Subcutaneous abdominal adipose tissue (tissue), 5 donors: ENCODE data around the gene OLFML2B.
"Not testable (repeated sequence)": the region's sequence is repeated elsewhere in the genome, so short reads cannot be mapped to it uniquely, and the experiment has no call there.

Source experiments
- H3K27ac ChIP-seq: one replicate; pipeline ENCODE4 v1.7.0; 2013; ENCODE audit warnings: low read depth, mild to moderate bottlenecking, inconsistent platforms, low read length, moderate library complexity
- H3K27me3 ChIP-seq, 5 donors: one replicate each; pipeline ENCODE4 v1.7.0; 2013; ENCODE audit warnings: low read length in 5 of 5, inconsistent platforms in 1 of 5; ENCODE audit not compliant: control insufficient read depth in 5 of 5, insufficient read depth in 4 of 5
- H3K36me3 ChIP-seq, 5 donors: one replicate each; pipeline ENCODE4 v1.7.0; 2013; ENCODE audit warnings: low read length in 5 of 5; ENCODE audit not compliant: control insufficient read depth in 5 of 5, insufficient read depth in 5 of 5
- H3K4me1 ChIP-seq, 5 donors: one replicate each; pipeline ENCODE4 v1.7.0; 2013; ENCODE audit warnings: low read length in 5 of 5, mild to moderate bottlenecking in 3 of 5, moderate library complexity in 1 of 5; ENCODE audit not compliant: control insufficient read depth in 5 of 5, insufficient read depth in 5 of 5
- H3K4me3 ChIP-seq, 5 donors: one replicate each; pipeline ENCODE4 v1.7.0; 2013; ENCODE audit warnings: low read length in 5 of 5, low read depth in 1 of 5
- H3K9ac ChIP-seq, 5 donors: one replicate each; pipeline ENCODE4 v1.7.0; 2013; ENCODE audit warnings: low read length in 5 of 5, mild to moderate bottlenecking in 4 of 5, moderate library complexity in 3 of 5
- H3K9me3 ChIP-seq, 5 donors: one replicate each; pipeline ENCODE4 v1.7.0; 2013; ENCODE audit warnings: low read length in 5 of 5; ENCODE audit not compliant: control insufficient read depth in 5 of 5
- donor health status: healthy.
- donor health status: healthy.
- donor health status: healthy.
- donor health status: healthy.
- donor health status: healthy.

OLFML2B gene

DNA sequence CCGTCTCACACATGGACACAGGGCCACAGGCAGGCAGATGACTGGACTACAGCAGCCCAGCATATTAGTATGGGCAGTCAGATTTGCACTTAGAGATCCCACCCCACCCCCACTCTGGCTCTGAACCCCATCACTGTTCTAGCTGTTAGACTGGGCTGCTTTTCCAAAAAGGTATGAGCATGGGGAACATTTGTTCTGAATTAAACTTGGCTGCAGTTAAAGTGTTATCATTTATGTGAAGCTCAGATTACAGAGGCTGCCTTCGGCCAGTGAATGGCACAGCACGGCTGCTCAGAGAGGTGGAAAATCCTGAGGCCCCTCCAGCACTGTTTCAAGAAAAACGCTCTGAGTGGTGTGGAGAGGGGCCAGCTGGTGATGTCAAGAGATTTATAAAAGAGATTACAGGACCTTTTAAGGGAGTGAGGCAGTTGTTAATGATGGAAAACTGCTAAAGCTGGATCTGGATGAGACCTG lies 38.9 kb upstream of the OLFML2B start:
- H3K36me3 ChIP-seq: no peaks in the 10 kb centered on the region
- H3K9ac ChIP-seq: no peak overlapping the region
- no peaks in the 10 kb centered on the region for H3K4me1 ChIP-seq
- peaks cover 0 to 5% (median 0%) of the 10 kb centered on the region in 5 donors for H3K27me3 ChIP-seq
- H3K27ac ChIP-seq: no peak overlapping the region
- no peaks in the 10 kb centered on the region for H3K9me3 ChIP-seq
- H3K4me3 ChIP-seq: no peak overlapping the region

DNA sequence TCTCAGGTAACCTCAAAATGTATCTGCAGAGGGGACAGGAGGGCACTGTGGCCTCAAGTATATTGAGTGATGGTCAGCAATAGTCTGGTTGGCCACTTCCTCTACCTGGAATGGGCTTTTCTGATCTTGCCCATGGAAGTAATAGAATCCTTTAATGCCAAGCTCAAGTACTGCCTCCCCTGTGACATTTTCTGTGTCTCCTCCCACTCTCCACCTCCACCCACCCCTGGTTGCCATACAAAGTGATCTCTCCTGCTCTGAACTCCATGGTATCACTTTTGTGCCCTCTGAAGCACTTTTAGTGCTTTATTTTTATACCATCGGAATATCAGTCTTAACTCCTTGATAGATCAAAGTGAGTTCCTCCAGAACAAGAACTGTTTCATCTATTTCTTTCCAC lies 36.6 kb upstream of the OLFML2B start:
- no peak overlapping the region for H3K9ac ChIP-seq
- H3K4me3 ChIP-seq: no peak overlapping the region
- H3K9me3 ChIP-seq: no peaks in the 10 kb centered on the region
- no peak overlapping the region for H3K27ac ChIP-seq
- no peaks in the 10 kb centered on the region for H3K36me3 ChIP-seq
- H3K27me3 ChIP-seq: peaks cover 0 to 10% (median 0%) of the 10 kb centered on the region in 5 donors
- H3K4me1 ChIP-seq: no peaks in the 10 kb centered on the region

DNA sequence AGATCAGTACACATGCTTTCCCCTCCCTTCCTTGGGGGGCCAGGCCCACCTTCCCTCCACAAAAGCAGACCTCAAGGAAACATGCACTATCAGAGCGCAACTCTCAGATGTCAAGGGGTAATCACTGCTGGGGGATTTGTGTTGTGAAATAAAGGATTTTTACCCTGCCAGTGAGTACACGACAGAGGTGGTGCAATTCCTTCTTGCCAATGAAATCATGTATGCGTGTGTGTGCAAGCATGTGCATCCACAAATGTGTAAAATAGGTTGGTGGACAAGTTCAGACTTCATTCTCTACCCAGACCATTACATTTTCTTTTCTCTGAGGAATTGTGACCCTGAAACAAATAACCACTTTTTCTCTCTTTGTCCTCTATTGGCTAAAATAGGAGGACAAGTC lies 36.1 kb upstream of the OLFML2B start:
- H3K4me3 ChIP-seq: no peak overlapping the region
- H3K9ac ChIP-seq: no peak overlapping the region
- peaks cover 0 to 6% (median 0%) of the 10 kb centered on the region in 5 donors for H3K27me3 ChIP-seq
- H3K36me3 ChIP-seq: no peaks in the 10 kb centered on the region
- H3K9me3 ChIP-seq: no peaks in the 10 kb centered on the region
- H3K4me1 ChIP-seq: no peaks in the 10 kb centered on the region
- H3K27ac ChIP-seq: no peak overlapping the region

DNA sequence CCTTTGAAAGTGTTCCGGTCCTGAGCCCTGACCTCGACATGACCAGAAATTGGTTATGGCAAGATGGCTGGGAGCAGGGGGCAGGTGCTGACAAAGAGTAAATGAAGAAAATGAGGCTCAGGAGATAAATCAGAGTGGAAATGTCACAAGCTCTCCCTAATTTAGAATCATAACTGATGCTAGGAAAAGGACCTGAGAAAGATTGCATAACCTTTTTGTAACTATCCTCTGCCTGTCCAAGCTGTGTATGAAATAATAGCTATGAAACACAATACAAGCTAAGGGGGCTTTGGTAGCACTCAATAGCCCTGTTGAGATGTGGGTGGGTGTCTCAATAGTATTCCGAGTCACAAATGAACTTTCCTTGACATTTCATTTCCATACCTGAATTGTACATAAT lies 32.9 kb upstream of the OLFML2B start:
- Histone ChIP-seq H3K9me3 (no peaks in the 10 kb centered on the region), H3K27ac (no peak overlapping the region), H3K27me3 (peaks cover 0 to 6% (median 0%) of the 10 kb centered on the region in 5 donors), H3K9ac (no peak overlapping the region), H3K4me3 (no peak overlapping the region), H3K4me1 (no peaks in the 10 kb centered on the region), H3K36me3 (no peaks in the 10 kb centered on the region)

DNA sequence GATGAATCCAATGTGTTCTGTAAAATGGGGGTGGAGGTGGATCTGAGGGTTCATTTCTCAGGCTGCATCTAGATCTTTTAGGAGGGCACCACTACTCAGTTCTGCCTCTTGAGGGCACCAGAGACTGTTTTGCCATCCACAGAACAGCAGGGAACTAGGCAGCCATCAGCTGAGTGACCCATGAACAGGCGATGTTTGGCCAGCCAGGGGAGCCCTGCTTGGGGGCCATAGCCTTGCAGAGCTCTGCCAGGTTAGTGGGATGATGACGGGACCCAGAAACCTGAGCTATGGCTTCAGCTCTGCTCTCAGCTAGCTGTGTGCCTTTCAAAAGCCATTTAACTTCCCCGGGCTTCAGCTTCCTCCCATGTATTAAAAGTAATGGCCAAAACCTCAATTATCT lies 32.4 kb upstream of the OLFML2B start:
- no peaks in the 10 kb centered on the region for H3K4me1 ChIP-seq
- H3K36me3 ChIP-seq: no peaks in the 10 kb centered on the region
- H3K9ac ChIP-seq: no peak overlapping the region
- H3K27ac ChIP-seq: no peak overlapping the region
- no peak overlapping the region for H3K4me3 ChIP-seq
- peaks cover 0 to 6% (median 0%) of the 10 kb centered on the region in 5 donors for H3K27me3 ChIP-seq
- H3K9me3 ChIP-seq: no peaks in the 10 kb centered on the region

DNA sequence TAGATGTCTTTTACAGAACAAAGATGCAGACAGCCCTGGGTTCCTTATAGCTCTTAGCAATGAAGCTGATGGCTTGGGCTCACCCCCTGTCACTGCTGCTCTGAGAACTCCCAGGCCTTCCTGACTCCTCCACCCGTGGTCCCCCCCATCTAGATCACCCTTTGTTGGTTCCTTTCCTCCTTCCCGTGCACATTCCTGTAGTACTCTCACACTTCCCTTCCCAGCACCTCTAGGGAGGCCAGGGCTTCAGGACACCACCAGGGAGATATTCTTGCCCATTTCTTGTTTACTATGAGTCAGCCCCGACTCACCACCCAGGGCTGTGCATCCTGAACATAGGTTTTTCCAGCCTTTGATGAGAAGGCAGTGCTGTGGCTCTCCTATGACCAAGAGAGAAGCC lies 31.4 kb upstream of the OLFML2B start:
- Histone ChIP-seq H3K4me3 (no peak overlapping the region), H3K4me1 (no peaks in the 10 kb centered on the region), H3K9ac (no peak overlapping the region)

DNA sequence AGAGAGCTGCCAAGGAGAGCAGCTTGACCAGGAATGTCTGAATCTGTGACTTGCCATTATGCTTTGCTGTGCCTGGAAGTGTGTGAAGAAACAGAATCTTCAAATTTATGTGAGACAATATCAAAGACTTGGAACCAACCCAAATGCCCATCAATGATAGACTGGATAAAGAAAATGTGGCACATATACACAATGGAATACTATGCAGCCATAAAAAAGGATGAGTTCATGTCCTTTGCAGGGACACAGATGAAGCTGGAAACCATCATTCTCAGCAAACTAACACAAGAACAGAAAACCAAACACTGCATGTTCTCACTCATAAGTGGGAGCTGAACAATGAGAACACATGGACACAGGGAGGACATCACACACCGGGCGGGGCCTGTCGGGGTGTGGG lies 30.3 kb upstream of the OLFML2B start:
- not testable (repeated sequence) for H3K4me3 ChIP-seq, H3K4me1 ChIP-seq, H3K27me3 ChIP-seq, H3K9me3 ChIP-seq, H3K27ac ChIP-seq, H3K9ac ChIP-seq, H3K36me3 ChIP-seq

More for the DNA sequence above, 31.4 kb upstream of the OLFML2B start:
- no peaks in the 10 kb centered on the region for H3K9me3 ChIP-seq
- H3K27me3 ChIP-seq: peaks cover 0 to 6% (median 0%) of the 10 kb centered on the region in 5 donors
- H3K36me3 ChIP-seq: no peaks in the 10 kb centered on the region
- no peak overlapping the region for H3K27ac ChIP-seq

DNA sequence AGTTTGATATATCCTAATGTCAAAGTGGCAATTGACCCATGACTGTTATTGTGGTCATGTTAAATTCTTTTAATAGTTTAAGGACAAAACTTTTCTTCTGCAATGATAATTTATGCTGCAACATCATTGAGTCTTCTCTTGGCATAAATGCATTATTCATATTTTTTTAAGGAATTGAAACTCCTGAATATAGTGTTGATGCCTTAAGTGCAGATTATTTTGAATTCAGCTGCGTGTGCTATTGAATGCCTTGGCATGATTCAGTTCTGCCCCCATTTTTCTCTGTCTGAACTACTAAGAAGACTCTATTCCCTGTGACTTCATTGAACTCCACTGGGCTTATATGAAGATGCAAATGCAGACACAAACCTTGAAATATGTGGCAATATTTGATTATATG lies 23.3 kb upstream of the OLFML2B start:
- no peak overlapping the region for H3K9ac ChIP-seq
- H3K4me3 ChIP-seq: no peak overlapping the region
- H3K9me3 ChIP-seq: no peaks in the 10 kb centered on the region
- no peaks in the 10 kb centered on the region for H3K27me3 ChIP-seq
- H3K36me3 ChIP-seq: no peaks in the 10 kb centered on the region
- no peaks in the 10 kb centered on the region for H3K4me1 ChIP-seq
- H3K27ac ChIP-seq: no peak overlapping the region

DNA sequence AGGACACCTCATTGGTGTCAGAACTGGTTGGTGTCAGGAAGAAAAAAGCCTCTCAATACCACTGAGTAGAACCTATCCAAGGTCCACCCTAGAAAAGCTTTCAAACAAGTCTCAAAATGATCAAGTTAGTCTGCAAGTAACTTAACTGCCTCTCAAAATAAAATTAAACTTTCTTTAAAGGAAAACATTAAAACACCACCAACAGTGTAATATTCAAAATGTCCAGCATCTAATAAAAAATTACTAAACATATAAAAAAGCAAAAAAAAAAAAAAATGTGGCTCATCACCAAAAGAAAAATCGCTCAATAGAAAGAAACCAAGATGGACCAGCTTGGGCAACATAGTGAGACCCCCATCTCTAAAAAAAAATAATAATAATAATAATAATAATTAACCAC lies 18.7 kb upstream of the OLFML2B start:
- no peak overlapping the region for H3K9ac ChIP-seq
- peaks cover 0 to 2% (median 0%) of the 10 kb centered on the region in 5 donors for H3K27me3 ChIP-seq

DNA sequence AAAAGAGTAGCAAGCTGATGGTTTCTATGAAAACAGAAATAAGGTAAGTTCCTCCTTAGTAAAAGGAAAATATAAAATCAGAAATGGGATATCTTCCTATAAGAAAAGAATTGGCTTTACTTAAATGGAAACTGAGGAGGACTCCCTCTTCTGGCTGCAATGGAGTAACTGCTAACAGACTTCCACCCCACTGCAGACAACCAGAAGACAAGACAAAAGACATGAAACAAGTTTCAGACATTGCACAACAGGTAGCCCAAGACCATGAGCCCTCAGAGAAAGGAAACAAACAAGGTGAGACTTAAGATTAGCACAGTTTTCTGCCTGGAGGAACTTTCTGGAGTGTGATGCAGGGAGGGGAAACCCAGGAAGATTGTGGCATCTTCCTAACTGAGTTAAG lies 17.0 kb upstream of the OLFML2B start:
- Histone ChIP-seq H3K27me3 (peaks cover 0 to 2% (median 0%) of the 10 kb centered on the region in 5 donors), H3K36me3 (no peaks in the 10 kb centered on the region), H3K9ac (no peak overlapping the region), H3K4me1 (no peaks in the 10 kb centered on the region), H3K4me3 (no peak overlapping the region), H3K27ac (no peak overlapping the region), H3K9me3 (no peaks in the 10 kb centered on the region)

More for the DNA sequence above, 18.7 kb upstream of the OLFML2B start:
- no peaks in the 10 kb centered on the region for H3K9me3 ChIP-seq
- no peak overlapping the region for H3K27ac ChIP-seq
- H3K36me3 ChIP-seq: no peaks in the 10 kb centered on the region
- no peaks in the 10 kb centered on the region for H3K4me1 ChIP-seq
- H3K4me3 ChIP-seq: no peak overlapping the region

DNA sequence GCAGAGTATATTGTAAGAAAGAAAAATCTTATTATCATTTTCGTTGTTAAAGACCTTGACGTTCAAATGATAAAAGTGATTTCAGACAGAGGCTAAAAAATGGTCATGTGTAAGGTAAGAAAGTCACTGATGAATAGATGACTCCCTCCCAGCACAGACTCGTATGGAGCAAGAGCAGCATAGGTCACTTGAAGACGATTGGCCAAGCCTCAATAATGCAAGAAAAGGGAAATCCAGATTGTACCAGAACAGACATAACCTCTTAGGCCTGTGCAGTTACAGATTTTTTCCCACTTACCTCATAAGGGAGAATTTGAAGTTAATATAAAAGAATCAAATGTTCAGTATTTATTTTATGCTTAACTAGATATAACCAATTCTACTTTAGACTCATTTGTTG lies 16.3 kb upstream of the OLFML2B start:
- Histone ChIP-seq H3K4me1 (no peaks in the 10 kb centered on the region), H3K27me3 (peaks cover 0 to 8% (median 4%) of the 10 kb centered on the region in 5 donors), H3K36me3 (no peaks in the 10 kb centered on the region), H3K9me3 (no peaks in the 10 kb centered on the region), H3K4me3 (no peak overlapping the region), H3K9ac (no peak overlapping the region), H3K27ac (no peak overlapping the region)
